Frontal cortex (tissue), 4 donors: Measurements from ENCODE around the gene PRKN. TPM values are rescaled to one million over a fixed set of nuclear protein-coding genes. Genes with fewer than 3 reads are reported as not detected.

Source experiments
- DNase-seq, 2 donors: peaks; one replicate each; pipeline ENCODE4 v3.0.0; 2012; ENCODE audit warnings: low spot score in 2 of 2
- FAIRE-seq: peaks from 2 replicates; lab custom pipeline; 2012; peaks lifted over from hg19 to GRCh38; lab: Jason Lieb, UNC
- total RNA-seq: library from RNA; depleted of rRNA; stranded (reverse); fragments of >200 nt; gene quantifications from one replicate; pipeline ENCODE4 v1.2.3, GENCODE V29; 2014
- donor health status: control.
- donor health status: control.
- donor health status: control.

Gene PRKN
- total RNA-seq, 1 donor from 2014 or later: 6.1 TPM

- no peak for FAIRE-seq
These were observed 498.5 kb downstream of the PRKN start for GRCh38 chr6:162229093-162229492.

GRCh38 chr6:162226803-162227202, 500.8 kb downstream of the PRKN start:
- FAIRE-seq: no peak
- no peak for DNase-seq

More at GRCh38 chr6:162229093-162229492, 498.5 kb downstream of the PRKN start:
- DNase-seq: no peak

DNA sequence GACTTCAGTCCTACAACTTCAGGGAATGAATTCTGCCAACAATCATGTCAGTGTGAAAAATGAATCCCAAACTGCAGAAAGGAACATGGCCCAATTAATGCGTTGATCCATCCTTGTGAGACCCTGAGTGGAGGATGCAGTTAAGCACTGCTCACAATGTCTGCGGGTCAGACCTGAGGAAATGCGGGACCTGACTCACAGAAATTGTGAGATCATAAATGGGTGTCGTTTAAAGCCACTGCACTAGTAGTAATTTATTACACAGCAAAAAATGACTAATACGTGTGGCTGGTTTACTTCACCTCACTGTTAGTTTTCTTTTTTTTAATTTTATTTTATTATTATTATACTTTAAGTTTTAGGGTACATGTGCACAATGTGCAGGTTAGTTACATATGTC, 505.0 kb downstream of the PRKN start:
- DNase-seq (no peak), FAIRE-seq (no peak)

- DNase-seq: no peak
- FAIRE-seq: no peak
These were observed 506.7 kb downstream of the PRKN start for GRCh38 chr6:162220876-162221275.

DNA sequence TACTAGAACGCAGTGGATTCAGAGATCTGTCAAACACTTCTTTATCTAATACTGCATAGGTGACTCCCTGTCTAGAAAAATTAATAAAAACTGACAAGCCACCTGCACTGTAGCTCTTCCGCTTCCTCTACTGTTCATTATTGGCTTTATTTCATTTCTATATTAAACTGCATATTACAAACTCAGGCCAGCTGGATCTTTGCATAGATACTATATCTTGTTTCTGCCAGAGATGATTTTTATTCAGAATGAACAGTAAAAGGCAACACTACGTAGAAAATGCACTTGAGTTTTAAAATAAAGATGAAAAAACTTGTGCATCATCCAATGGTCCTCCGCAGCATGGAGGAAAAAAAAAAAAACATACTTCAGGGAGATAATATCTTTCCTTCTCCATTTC, 508.3 kb downstream of the PRKN start:
- DNase-seq: no peak

GRCh38 chr6:162217811-162218493, 509.6 kb downstream of the PRKN start:
- FAIRE-seq: no peak
- no peak for DNase-seq

More for the DNA sequence above, 508.3 kb downstream of the PRKN start:
- no peak for FAIRE-seq

GRCh38 chr6:162217058-162217457, 510.5 kb downstream of the PRKN start:
- no peak for DNase-seq
- no peak for FAIRE-seq

- DNase-seq (no peak), FAIRE-seq (no peak)
These were observed 515.8 kb downstream of the PRKN start for GRCh38 chr6:162211777-162212176.

- FAIRE-seq (no peak), DNase-seq (no peak)
These were observed 516.5 kb downstream of the PRKN start for GRCh38 chr6:162211022-162211421.

DNA sequence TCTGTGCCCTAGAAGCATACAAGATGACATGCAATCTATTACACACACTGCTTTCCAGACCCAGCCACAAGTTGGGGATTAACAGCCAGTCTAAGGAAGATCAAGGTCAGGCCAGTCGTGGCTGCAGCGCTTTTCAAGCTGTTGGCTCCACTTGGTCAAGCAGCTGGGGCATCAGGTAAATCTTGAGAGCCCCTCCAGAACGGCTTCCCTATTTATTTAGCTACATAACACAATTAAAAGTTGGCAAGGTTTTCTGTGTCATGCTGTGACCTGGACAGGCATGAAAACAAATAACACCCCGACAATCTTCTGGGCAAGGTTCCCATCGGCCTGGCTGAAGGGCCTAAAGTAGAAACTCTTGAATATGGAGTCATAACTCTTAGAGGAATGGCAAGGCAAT, 524.3 kb downstream of the PRKN start:
- DNase-seq (no peak), FAIRE-seq (no peak)

DNA sequence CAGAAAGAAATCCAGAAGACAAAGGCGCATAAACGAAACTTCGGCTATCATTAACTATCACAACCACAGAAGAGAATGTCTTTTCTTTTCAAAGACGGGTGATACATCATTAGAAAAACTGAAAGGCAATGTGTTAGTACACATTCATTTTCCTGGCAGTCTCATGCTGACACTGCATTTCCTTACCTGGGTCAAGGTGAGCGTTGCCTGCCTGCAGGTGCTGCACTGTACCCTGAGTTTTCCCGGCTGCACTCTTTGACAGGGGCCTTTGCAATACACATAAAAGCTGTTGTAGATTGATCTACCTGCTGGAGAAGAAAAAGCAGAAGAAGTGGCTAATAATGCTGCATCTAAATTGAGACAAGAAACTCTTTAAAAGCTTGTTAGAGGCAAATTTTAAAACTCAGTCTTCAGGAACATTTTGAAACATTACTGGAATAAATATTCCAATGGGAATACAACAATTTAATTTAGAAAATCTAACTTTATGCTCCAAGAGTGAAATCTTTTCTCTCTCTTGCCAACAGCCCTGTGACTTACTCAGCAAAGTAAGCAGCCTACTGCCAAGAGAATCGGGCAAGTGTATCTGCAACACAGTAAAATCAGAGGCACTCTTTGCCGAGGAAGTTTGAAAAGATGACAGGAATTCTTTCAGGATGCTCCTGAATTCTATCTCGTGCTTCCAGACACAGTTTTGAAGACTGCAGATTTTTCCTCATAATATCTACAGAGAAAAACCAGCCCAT, 526.4 kb downstream of the PRKN start:
- DNase-seq (no peak), FAIRE-seq (no peak)

DNA sequence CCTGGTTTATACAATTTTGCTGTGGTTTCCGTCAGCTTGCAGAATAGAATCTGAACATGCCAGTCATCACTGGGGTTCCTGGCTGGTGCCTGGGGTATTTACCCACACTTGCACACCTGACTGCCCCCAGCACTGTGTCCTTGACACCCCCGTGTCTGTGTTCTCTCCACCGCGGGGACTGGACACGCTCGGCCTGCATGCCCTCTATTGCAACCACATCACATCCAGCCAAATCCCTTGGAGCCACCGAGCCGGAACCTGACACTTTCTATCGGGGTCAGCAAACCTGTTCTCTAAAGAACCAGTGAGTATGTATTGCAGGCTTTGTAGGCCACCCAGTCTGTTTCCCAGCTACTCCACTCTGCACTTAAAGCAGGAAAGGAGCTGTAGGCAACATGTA, 527.5 kb downstream of the PRKN start:
- DNase-seq (no peak), FAIRE-seq (no peak)

GRCh38 chr6:162198925-162199324, 528.6 kb downstream of the PRKN start:
- FAIRE-seq: no peak
- DNase-seq: no peak

- no peak for FAIRE-seq
- DNase-seq: no peak
These were observed 529.5 kb downstream of the PRKN start for GRCh38 chr6:162198076-162198475.

DNA sequence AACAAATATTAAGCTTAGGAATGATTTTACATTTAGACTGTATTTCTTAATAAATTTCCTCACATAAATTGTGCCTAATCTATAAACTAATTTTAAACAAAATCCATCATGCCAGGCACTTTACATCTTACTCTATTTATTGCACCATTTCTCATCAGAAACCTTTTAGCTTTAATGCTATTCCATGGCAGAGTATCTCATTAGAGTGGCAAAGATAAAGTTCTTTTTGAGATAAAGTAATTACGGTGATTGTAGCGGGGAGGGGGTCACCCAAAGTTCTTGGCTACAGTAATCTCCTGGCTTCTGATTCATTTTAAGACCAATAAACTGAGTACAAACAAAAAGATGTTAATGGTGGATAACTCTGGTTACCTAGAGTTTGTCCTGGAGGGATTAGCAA, 532.1 kb downstream of the PRKN start:
- no peak for FAIRE-seq
- no peak for DNase-seq

- FAIRE-seq (no peak), DNase-seq (no peak)
These were observed 536.6 kb downstream of the PRKN start for GRCh38 chr6:162190981-162191380.

DNA sequence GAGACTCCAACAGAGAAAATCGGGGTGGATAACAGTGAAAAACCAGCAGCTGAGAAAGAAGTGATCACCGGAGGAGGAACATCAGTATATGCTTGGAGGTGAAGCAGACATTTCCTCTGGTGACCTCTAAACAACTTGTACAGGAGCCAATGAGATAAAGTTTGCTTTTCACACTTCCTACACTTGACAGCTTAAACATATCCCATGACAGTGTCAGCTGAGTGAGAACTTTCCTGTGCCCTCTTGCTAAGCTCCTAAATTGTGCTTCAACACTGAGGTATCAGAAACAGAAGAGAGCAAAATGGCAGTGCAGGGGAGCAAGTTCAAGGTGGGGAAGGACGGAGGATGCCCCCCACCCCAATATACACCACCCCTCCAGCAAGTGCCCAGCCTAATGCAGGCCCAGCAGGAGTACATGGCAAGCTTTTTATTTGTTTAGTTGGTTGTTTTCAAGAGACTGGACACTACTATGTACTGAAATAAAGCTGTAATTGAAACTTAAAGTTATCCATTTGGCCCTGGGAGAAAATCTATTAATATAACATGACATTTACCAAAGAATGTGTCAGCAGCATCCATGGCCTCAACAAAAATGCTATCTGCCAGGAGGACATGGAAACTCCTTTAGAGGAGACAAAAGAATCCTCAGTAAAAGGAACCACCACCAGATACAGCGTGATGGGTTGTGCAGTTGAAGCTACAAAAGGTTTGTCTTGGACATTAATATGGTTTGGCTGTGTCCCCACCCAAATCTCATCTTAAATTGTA, 540.2 kb downstream of the PRKN start:
- DNase-seq (no peak), FAIRE-seq (no peak)

DNA sequence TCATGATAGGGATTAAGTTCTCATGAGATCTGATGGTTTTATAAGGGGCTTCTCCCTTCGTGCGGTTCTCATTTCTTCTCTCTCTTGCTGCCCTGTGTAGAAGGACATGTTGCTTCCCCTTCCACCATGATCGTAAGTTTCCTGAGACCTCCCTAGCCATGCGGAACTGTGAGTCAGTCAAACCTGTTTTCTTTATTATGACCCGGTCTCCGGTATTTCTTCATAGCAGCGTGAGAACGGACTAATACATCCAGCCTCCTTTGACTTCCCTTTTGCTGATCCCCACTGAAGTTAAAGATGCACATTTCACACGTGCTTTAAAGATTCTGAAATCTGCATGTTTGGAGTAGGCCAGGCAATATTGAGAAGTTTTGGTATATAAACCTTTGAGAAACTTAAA, 543.1 kb downstream of the PRKN start:
- FAIRE-seq (no peak), DNase-seq (no peak)

- peak in 1 of 2 donors; percentile 5 for DNase-seq
- FAIRE-seq: no peak
These were observed 545.7 kb downstream of the PRKN start for GRCh38 chr6:162181741-162182401.

DNA sequence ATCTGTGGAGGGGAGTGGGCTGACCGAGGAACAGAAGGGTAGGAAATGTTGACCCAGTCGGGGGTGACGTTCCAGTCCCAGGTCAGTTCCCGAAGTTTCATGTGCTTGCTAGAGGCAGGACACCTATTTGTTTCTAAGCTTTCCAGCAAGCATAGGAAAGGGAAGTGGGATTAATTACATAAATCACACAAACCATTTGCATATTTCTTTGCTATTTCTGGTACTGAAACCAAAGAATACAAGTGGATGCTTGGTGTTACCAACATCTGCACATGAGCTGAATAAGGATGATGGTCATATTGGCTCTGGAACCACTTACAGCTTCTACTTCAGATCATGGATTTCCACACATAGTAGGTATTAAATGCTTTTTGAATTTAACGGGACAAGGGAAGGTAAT, 546.5 kb downstream of the PRKN start:
- FAIRE-seq (no peak), DNase-seq (no peak)
